GM12878 (cell line): ENCODE data around the gene HRH3. TPM values are rescaled to one million over a fixed set of nuclear protein-coding genes. Genes with fewer than 3 reads are reported as not detected.

ENCODE experiments used
- ATAC-seq: fragments of 200-7000 bp; cut with Tn5 transposase; 3 replicates; pipeline ENCODE4 v1.9.1; 2020; ENCODE audit warnings: mild to moderate bottlenecking, moderate library complexity
- BruUV-seq: library from RNA; stranded (reverse); fragments of 400-500 nt; replicated peaks from 2 replicates; lab custom pipeline; 2021; lab: Mats Ljungman, UMichigan
- CTCF ChIA-PET: fragments of 300-600 bp; sonication (Branson Sonifier 250); formaldehyde crosslinking; extraction: SDS; loops from one replicate; lab custom pipeline; 2021; ENCODE audit warnings: inconsistent platforms; lab: Yijun Ruan, JAX
- POLR2A ChIA-PET: fragments of 350-600 bp; formaldehyde crosslinking; extraction: SDS; loops from one replicate; lab custom pipeline; 2021; ENCODE audit warnings: inconsistent platforms; lab: Charles Lee
- RAD21 ChIA-PET: fragments of 300-600 bp; sonication (Branson Sonifier 250); formaldehyde crosslinking; loops from one replicate; lab custom pipeline; 2023; ENCODE audit warnings: antibody characterized with exemption; ENCODE audit not compliant: unreplicated experiment; lab: Charles Lee
- SMC1A ChIA-PET: fragments of 300-600 bp; sonication (Branson Sonifier 250); formaldehyde crosslinking; loops from one replicate; lab custom pipeline; 2023; ENCODE audit not compliant: unreplicated experiment, uncharacterized antibody; lab: Charles Lee
- DNase-seq: peaks from one replicate; pipeline ENCODE4 v3.0.0-alpha.2; 2011; ENCODE audit warnings: low read depth, low spot score
- FAIRE-seq: peaks from 3 replicates; lab custom pipeline; 2011; peaks lifted over from hg19 to GRCh38; lab: Jason Lieb, UNC
- H2AFZ ChIP-seq: 2 replicates; pipeline ENCODE4 v1.6.0; 2011; ENCODE audit warnings: low read depth, low read length, control low read depth; ENCODE audit not compliant: control insufficient read depth
- H3K27ac ChIP-seq: 2 replicates; pipeline ENCODE4 v1.5.1; 2011; ENCODE audit warnings: control low read depth; ENCODE audit not compliant: control insufficient read depth, insufficient read depth
- H3K27me3 ChIP-seq, 2 experiments: replicated peaks in 1 of 2; 2 replicates each; pipeline versions ENCODE4 v1.6.0 to v1.6.1; 2011; ENCODE audit warnings: low read length in 1 of 2; ENCODE audit not compliant: control insufficient read depth in 2 of 2, insufficient read depth in 2 of 2
- H3K36me3 ChIP-seq, 2 experiments: 2 replicates each; pipeline ENCODE4 v1.5.1; 2011; ENCODE audit warnings: low read length in 1 of 2; ENCODE audit not compliant: control insufficient read depth in 2 of 2, insufficient read depth in 2 of 2
- H3K4me1 ChIP-seq: 2 replicates; pipeline ENCODE4 v1.6.1; 2011; ENCODE audit warnings: mild to moderate bottlenecking, low read length, moderate library complexity, mixed read lengths; ENCODE audit not compliant: control insufficient read depth, insufficient read depth
- H3K4me2 ChIP-seq: 2 replicates; pipeline ENCODE4 v1.6.0; 2011; ENCODE audit warnings: control low read depth; ENCODE audit not compliant: control insufficient read depth, insufficient read depth
- H3K4me3 ChIP-seq: fragments of 200-600 bp; sonication (generic); 2 replicates; pipeline ENCODE4 v1.5.1; 2016
- H3K79me2 ChIP-seq: 2 replicates; pipeline ENCODE4 v1.6.0; 2011; ENCODE audit warnings: low read length; ENCODE audit not compliant: control insufficient read depth, insufficient read depth
- H3K9ac ChIP-seq: 2 replicates; pipeline ENCODE4 v1.8.0; 2011; ENCODE audit warnings: low read length, control low read depth, mixed read lengths; ENCODE audit not compliant: control insufficient read depth, insufficient read depth
- H3K9me3 ChIP-seq: replicated peaks from 3 replicates; pipeline ENCODE4 v1.5.1; 2011; ENCODE audit warnings: mild to moderate bottlenecking, low read length; ENCODE audit not compliant: control insufficient read depth, insufficient read depth
- H4K20me1 ChIP-seq: 2 replicates; pipeline ENCODE4 v1.6.0; 2011; ENCODE audit not compliant: control insufficient read depth, insufficient read depth
- DPF2 ChIP-seq: fragments of 450-650 bp; IDR thresholded peaks from 2 replicates; pipeline ENCODE4 v1.6.1; 2017; ENCODE audit warnings: mild to moderate bottlenecking
- RAD51 ChIP-seq: fragments of 450-650 bp; IDR thresholded peaks from 2 replicates; pipeline ENCODE4 v1.6.1; 2016; ENCODE audit warnings: moderate library complexity, mild to moderate bottlenecking, inconsistent platforms
- RCOR1 ChIP-seq: conservative IDR thresholded peaks from 2 replicates; pipeline ENCODE4 v1.6.1; 2012; ENCODE audit warnings: low read depth, low read length, improper control_type of control experiment
- SMAD5 ChIP-seq: IDR thresholded peaks from 2 replicates; pipeline ENCODE4 v1.6.1; 2016; ENCODE audit warnings: antibody characterized with exemption, low read depth
- TCF7 ChIP-seq: IDR thresholded peaks from 2 replicates; pipeline ENCODE4 v1.6.1; 2014; ENCODE audit warnings: antibody characterized with exemption, borderline replicate concordance
- USF2 ChIP-seq: IDR thresholded peaks from 2 replicates; pipeline ENCODE4 v1.6.1; 2011; ENCODE audit warnings: low read depth, low read length, improper control_type of control experiment, borderline replicate concordance
- ZBTB11 ChIP-seq: fragments of 450-650 bp; formaldehyde crosslinking; IDR thresholded peaks from 2 replicates; pipeline ENCODE4 v1.5.0; 2022; ENCODE audit warnings: mild to moderate bottlenecking, missing genetic modification characterization
- WGBS: methylation state at CpG from one replicate; pipeline ENCODE4 v1.1.6; 2016; ENCODE audit warnings: low lambda C conversion rate; ENCODE audit not compliant: insufficient replicate concordance, insufficient coverage; ENCODE audit errors: missing lambda C conversion rate; 5-methylcytosine and 5-hydroxymethylcytosine counted together
- in situ Hi-C: fragments of 300-500 bp; cut with MboI; formaldehyde crosslinking; loops from 9 replicates; pipeline ENCODE4 v1.14.3; 2018; ENCODE audit warnings: mixed read lengths
- intact Hi-C: fragments of 100-400 bp; cut with micrococcal nuclease; formaldehyde crosslinking; loops from one replicate; pipeline ENCODE4 v1.14.2; 2022; ENCODE audit not compliant: unreplicated experiment
- polyA plus RNA-seq, 11 experiments: library from polyadenylated mRNA; depleted of rRNA in 4 of 11; unstranded in 6 of 11; stranded (reverse) in 5 of 11; fragments of >200 nt; fragmentation: Nextera tagmentation in 4 of 11; fragmentation: Illumina TruSeq in 1 of 11; extraction: Ambion mirVana in 4 of 11; extraction: Trizol in 1 of 11; gene quantifications; 1 replicate in 1 of 11; 2 replicates in 10 of 11; pipeline versions ENCODE4 v1.2.1 to v1.2.3, GENCODE V29; 2011 to 2016; ENCODE audit warnings: inconsistent platforms in 2 of 11, missing spikeins in 2 of 11, low read depth in 1 of 11
- total RNA-seq, 4 experiments: library from RNA; depleted of rRNA in 3 of 4; stranded (reverse); fragments of >200 nt in 3 of 4; fragmentation: Illumina TruSeq in 1 of 4; extraction: Trizol in 1 of 4; gene quantifications; 2 replicates each; pipeline versions ENCODE4 v1.2.1 to v1.2.3, GENCODE V29; 2013 to 2021

The HRH3 gene
- total and polyA plus RNA-seq, 10 of the 15 experiments (the other 5 are each of a cell fraction or from before 2014, with no cell fraction given): not detected

GRCh38 chr20:62224113-62224855 lies 4.2 kb upstream of the HRH3 start:
- in situ Hi-C loops: no loop called here
- intact Hi-C loops: no loop called here
- H4K20me1 ChIP-seq: no peaks in the 10 kb centered on the region; the same call in 1 of the 2 replicates

More at GRCh38 chr20:62224113-62224855, 4.2 kb upstream of the HRH3 start:
- no peaks in the 10 kb centered on the region for H3K36me3 ChIP-seq
- TF ChIP-seq RCOR1 (no peak), USF2 (no peak), TCF7 (no peak), SMAD5 (no peak), DPF2 (no peak), RAD51 (no peak), ZBTB11 (CRISPR knock-in tag) (no peak)
- ChIA-PET CTCF (no interaction called here), POLR2A (no interaction called here), SMC1A (no interaction called here), RAD21 (no interaction called here)
- 33% methylated on average over 21 of the region's 21 CpGs for WGBS
- no peak overlapping the region for H3K27ac ChIP-seq
- no peaks in the 10 kb centered on the region for H3K9me3 ChIP-seq
- H3K4me2 ChIP-seq: no peak overlapping the region
- ATAC-seq: no peak
- no peaks in the 10 kb centered on the region for H3K79me2 ChIP-seq
- no peaks in the 10 kb centered on the region for H3K4me1 ChIP-seq
- no TSS peak for BruUV-seq
- H2AFZ ChIP-seq: no peak overlapping the region
- no peak overlapping the region for H3K9ac ChIP-seq
- no peak overlapping the region for H3K4me3 ChIP-seq
- DNase-seq: no peak
- H3K27me3 ChIP-seq: peaks cover 1 to 10% of the 10 kb centered on the region in 2 experiments; a peak in 3 of 4 replicates
- FAIRE-seq: no peak
